Mesenchymal stem cell (in vitro differentiated cells and primary cell): ENCODE measurements around the gene IL11.
A peak's percentile ranks its signal among the peaks of the same experiment; 100 is the strongest.

ENCODE experiments used
- DNase-seq: peaks from one replicate; pipeline ENCODE4 v3.0.0-alpha.2; 2013
- H2AFZ ChIP-seq: one replicate; pipeline ENCODE4 v1.6.1; 2013; ENCODE audit warnings: low read depth, mild to moderate bottlenecking, control low read depth, inconsistent platforms, low read length, moderate library complexity
- H2AK5ac ChIP-seq: 2 replicates; pipeline ENCODE4 v1.6.1; 2013; ENCODE audit warnings: low read length, moderate library complexity, mild to moderate bottlenecking, inconsistent platforms; ENCODE audit not compliant: severe bottlenecking
- H2BK120ac ChIP-seq: one replicate; pipeline ENCODE4 v1.6.1; 2013; ENCODE audit warnings: low read depth, mild to moderate bottlenecking, inconsistent platforms, low read length, moderate library complexity
- H2BK12ac ChIP-seq, 2 experiments: one replicate each; pipeline ENCODE4 v1.6.1; 2013; ENCODE audit warnings: inconsistent platforms in 2 of 2, low read length in 2 of 2, mild to moderate bottlenecking in 2 of 2, moderate library complexity in 2 of 2, control low read depth in 1 of 2
- H2BK15ac ChIP-seq: one replicate; pipeline ENCODE4 v1.6.1; 2013; ENCODE audit warnings: mild to moderate bottlenecking, low read depth, inconsistent platforms; ENCODE audit not compliant: poor library complexity, severe bottlenecking
- H2BK5ac ChIP-seq: 2 replicates; pipeline ENCODE4 v1.6.1; 2013; ENCODE audit warnings: low read depth, mild to moderate bottlenecking, low read length, control low read depth, inconsistent platforms; ENCODE audit not compliant: poor library complexity, severe bottlenecking
- H3K14ac ChIP-seq, 2 experiments: one replicate each; pipeline ENCODE4 v1.6.1; 2013; ENCODE audit warnings: inconsistent platforms in 2 of 2, low read length in 2 of 2, control low read depth in 1 of 2, mild to moderate bottlenecking in 1 of 2, moderate library complexity in 1 of 2
- H3K18ac ChIP-seq, 2 experiments: one replicate each; pipeline ENCODE4 v1.6.1; 2013; ENCODE audit warnings: inconsistent platforms in 2 of 2, low read length in 2 of 2, control low read depth in 1 of 2, low read depth in 1 of 2, mild to moderate bottlenecking in 1 of 2
- H3K23ac ChIP-seq, 2 experiments: one replicate each; pipeline ENCODE4 v1.6.1; 2013; ENCODE audit warnings: inconsistent platforms in 2 of 2, low read length in 2 of 2, mild to moderate bottlenecking in 2 of 2, moderate library complexity in 2 of 2, control low read depth in 1 of 2
- H3K27ac ChIP-seq: 2 replicates; pipeline ENCODE4 v1.5.1; 2013; ENCODE audit warnings: mild to moderate bottlenecking, moderate library complexity, low read length, control low read depth, inconsistent platforms; ENCODE audit not compliant: poor library complexity, severe bottlenecking
- H3K27me3 ChIP-seq, 2 experiments: 2 replicates each; pipeline versions ENCODE4 v1.6.1 to v1.7.0; 2013; ENCODE audit warnings: low read length in 2 of 2, mild to moderate bottlenecking in 2 of 2, moderate library complexity in 2 of 2, control low read depth in 1 of 2, inconsistent platforms in 1 of 2; ENCODE audit not compliant: control insufficient read depth in 1 of 2, insufficient read depth in 1 of 2
- H3K36me3 ChIP-seq, 2 experiments: 2 replicates each; pipeline versions ENCODE4 v1.6.1 to v1.7.0; 2013; ENCODE audit warnings: low read length in 2 of 2, control low read depth in 1 of 2, inconsistent platforms in 1 of 2, low read depth in 1 of 2, mild to moderate bottlenecking in 1 of 2; ENCODE audit not compliant: insufficient read depth in 2 of 2, control insufficient read depth in 1 of 2
- H3K4ac ChIP-seq, 2 experiments: one replicate each; pipeline ENCODE4 v1.6.1; 2013; ENCODE audit warnings: inconsistent platforms in 2 of 2, low read length in 2 of 2, mild to moderate bottlenecking in 2 of 2, moderate library complexity in 2 of 2, control low read depth in 1 of 2, low read depth in 1 of 2
- H3K4me1 ChIP-seq: 2 replicates; pipeline ENCODE4 v1.6.1; 2013; ENCODE audit warnings: low read depth, low read length, control low read depth; ENCODE audit not compliant: control insufficient read depth, insufficient read depth
- H3K4me2 ChIP-seq: 2 replicates; pipeline ENCODE4 v1.6.1; 2013; ENCODE audit warnings: low read length, mild to moderate bottlenecking, inconsistent platforms; ENCODE audit not compliant: poor library complexity, severe bottlenecking
- H3K4me3 ChIP-seq, 2 experiments: 2 replicates each; pipeline versions ENCODE4 v1.5.1 to v1.7.0; 2013; ENCODE audit warnings: low read length in 2 of 2, mild to moderate bottlenecking in 2 of 2, control low read depth in 1 of 2, low read depth in 1 of 2; ENCODE audit not compliant: insufficient read depth in 1 of 2
- H3K79me1 ChIP-seq: replicated peaks from 2 replicates; pipeline ENCODE4 v1.6.1; 2013; ENCODE audit warnings: mild to moderate bottlenecking, control low read depth, low read length, inconsistent platforms; ENCODE audit not compliant: poor library complexity, severe bottlenecking
- H3K9ac ChIP-seq: 2 replicates; pipeline ENCODE4 v1.7.0; 2013; ENCODE audit warnings: mild to moderate bottlenecking, low read length, moderate library complexity
- H3K9me3 ChIP-seq: 2 replicates; pipeline ENCODE4 v1.7.0; 2013; ENCODE audit warnings: mild to moderate bottlenecking, low read length; ENCODE audit not compliant: control insufficient read depth
- H4K8ac ChIP-seq: one replicate; pipeline ENCODE4 v1.6.1; 2013; ENCODE audit warnings: inconsistent platforms, mild to moderate bottlenecking, low read length, moderate library complexity
- H4K91ac ChIP-seq: one replicate; pipeline ENCODE4 v1.6.1; 2013; ENCODE audit warnings: mild to moderate bottlenecking, low read length, inconsistent platforms
- WGBS: methylation state at CpG from one replicate; pipeline ENCODE4 v1.1.7; 2013; ENCODE audit warnings: mixed read lengths; 5-methylcytosine and 5-hydroxymethylcytosine counted together

The IL11 gene

GRCh38 chr19:55325172-55325571 lies 45.1 kb downstream of the IL11 start, which contains the start of gene TMEM150B:
Gene TMEM150B (minus strand): TSS chr19:55325341. CDS start chr19:55321036, 4,305 bp downstream.
- H2BK120ac ChIP-seq = no peak within 1 kb of the TSS
- no peak within 1 kb of the TSS for H3K4me2 ChIP-seq
- H4K8ac ChIP-seq = no peak within 1 kb of the TSS
- WGBS = 94% methylated on average over 11 of the region's 14 CpGs
- peaks cover 8 to 27% of the 10 kb centered on the region in 2 experiments for H3K27me3 ChIP-seq
- H3K9ac ChIP-seq = no peak within 1 kb of the TSS
- no peaks in the 10 kb centered on the region for H3K79me1 ChIP-seq
- peak within 1 kb of the TSS; percentile 92 for H2BK15ac ChIP-seq
- no peaks in the 10 kb centered on the region for H3K9me3 ChIP-seq
- no peak within 1 kb of the TSS for H2AK5ac ChIP-seq
- peak within 1 kb of the TSS in 1 of 2 experiments; percentile 20 for H3K4me3 ChIP-seq
- H3K4ac ChIP-seq = no peak within 1 kb of the TSS
- H3K27ac ChIP-seq = no peak within 1 kb of the TSS
- no peak within 1 kb of the TSS for H2BK5ac ChIP-seq
- no peak within 1 kb of the TSS for H3K18ac ChIP-seq
- H4K91ac ChIP-seq = no peak within 1 kb of the TSS
- H3K23ac ChIP-seq = no peak within 1 kb of the TSS
- no peaks in the 10 kb centered on the region for H3K36me3 ChIP-seq
- no peak for DNase-seq
- H3K4me1 ChIP-seq = peaks cover 4% of the 10 kb centered on the region
- H3K14ac ChIP-seq = no peak within 1 kb of the TSS
- H2BK12ac ChIP-seq = no peak within 1 kb of the TSS
- H2AFZ ChIP-seq = no peak within 1 kb of the TSS

DNA sequence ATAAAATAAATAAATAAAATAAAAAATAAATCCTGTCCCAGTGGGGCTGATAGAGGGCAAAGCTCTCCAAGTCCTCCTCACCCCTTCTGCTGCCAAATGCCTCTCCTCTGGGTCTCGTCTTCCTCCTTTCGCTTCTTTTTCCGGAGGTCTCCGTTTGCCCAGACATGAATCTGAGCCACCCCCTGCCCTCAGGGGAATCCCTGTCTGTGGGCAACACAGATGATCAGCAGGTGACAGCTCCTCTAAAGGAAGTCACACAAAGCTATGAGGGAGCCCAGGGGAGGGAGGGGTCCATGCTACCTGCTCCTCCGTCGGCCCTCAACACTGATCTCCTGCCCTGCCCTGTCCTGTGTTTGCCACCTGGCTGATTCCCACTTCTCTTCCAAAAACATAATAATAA lies 45.6 kb downstream of the IL11 start:
- no peaks in the 10 kb centered on the region for H3K36me3 ChIP-seq
- no peak for DNase-seq
- H4K8ac ChIP-seq = no peak overlapping the region
- H2BK120ac ChIP-seq = no peak overlapping the region
- H3K79me1 ChIP-seq = no peaks in the 10 kb centered on the region
- no peak overlapping the region for H3K4me2 ChIP-seq
- no peaks in the 10 kb centered on the region for H3K9me3 ChIP-seq
- no peak overlapping the region for H2AK5ac ChIP-seq
- H3K27ac ChIP-seq = no peak overlapping the region
- no peak overlapping the region for H2BK15ac ChIP-seq
- H2BK5ac ChIP-seq = no peak overlapping the region
- H2BK12ac ChIP-seq = no peak overlapping the region
- H3K9ac ChIP-seq = no peak overlapping the region
- no peak overlapping the region for H3K4ac ChIP-seq
- H3K23ac ChIP-seq = no peak overlapping the region
- no peak overlapping the region for H3K18ac ChIP-seq
- no peak overlapping the region for H4K91ac ChIP-seq
- no peak overlapping the region for H3K14ac ChIP-seq
- peaks cover 8 to 32% of the 10 kb centered on the region in 2 experiments for H3K27me3 ChIP-seq
- no peak overlapping the region for H2AFZ ChIP-seq
- WGBS = 90% methylated on average over 6 of the region's 6 CpGs
- H3K4me1 ChIP-seq = peaks cover 9% of the 10 kb centered on the region
- peak overlapping the region in 1 of 2 experiments; percentile 20 for H3K4me3 ChIP-seq

DNA sequence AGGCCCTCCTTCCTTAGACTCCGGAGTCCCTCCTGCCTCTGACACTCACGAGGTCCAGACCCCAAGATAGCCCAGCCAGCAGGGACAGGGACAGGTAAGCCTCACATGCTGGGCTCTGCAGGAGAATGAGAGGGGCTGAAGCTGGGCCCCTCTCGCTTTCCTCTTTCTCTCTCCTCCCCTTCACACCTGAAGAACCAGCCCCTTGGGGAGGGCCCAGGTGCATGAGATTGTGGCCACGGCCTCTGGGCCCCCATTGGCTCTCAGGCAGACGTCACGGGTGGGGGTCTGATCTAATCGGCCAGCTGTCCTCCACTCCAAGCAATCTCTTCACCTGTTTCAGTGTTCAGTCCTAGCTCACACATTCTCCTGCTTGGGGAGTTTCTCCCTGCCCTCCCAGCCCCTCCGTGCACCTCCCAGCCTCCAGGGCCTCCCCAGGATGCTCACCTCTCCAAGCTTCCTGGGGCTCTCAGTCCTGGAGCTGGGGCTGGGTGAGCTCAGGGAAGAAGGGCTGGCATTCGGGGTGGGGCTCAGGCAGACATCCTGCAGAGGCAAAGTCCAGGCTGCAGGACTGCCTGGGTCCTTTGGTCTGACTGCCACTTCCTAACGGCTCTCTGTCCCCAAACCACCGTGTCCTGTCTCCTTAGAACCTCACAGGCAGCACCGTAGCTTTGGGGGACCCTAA lies 47.9 kb downstream of the IL11 start:
- no peak overlapping the region for H2AFZ ChIP-seq
- H3K4me1 ChIP-seq = peaks cover 7% of the 10 kb centered on the region
- H2AK5ac ChIP-seq = no peak overlapping the region
- no peak overlapping the region for H2BK120ac ChIP-seq
- no peak overlapping the region for H4K8ac ChIP-seq
- H3K4me3 ChIP-seq = no peak overlapping the region
- WGBS = 80% methylated on average over 11 of the region's 12 CpGs
- H2BK5ac ChIP-seq = no peak overlapping the region
- no peaks in the 10 kb centered on the region for H3K9me3 ChIP-seq
- H3K9ac ChIP-seq = no peak overlapping the region
- DNase-seq = no peak
- H3K23ac ChIP-seq = no peak overlapping the region
- no peak overlapping the region for H2BK12ac ChIP-seq
- no peaks in the 10 kb centered on the region for H3K79me1 ChIP-seq
- H3K36me3 ChIP-seq = no peaks in the 10 kb centered on the region
- H3K4me2 ChIP-seq = no peak overlapping the region
- peaks cover 8 to 33% of the 10 kb centered on the region in 2 experiments for H3K27me3 ChIP-seq
- no peak overlapping the region for H3K18ac ChIP-seq
- H3K4ac ChIP-seq = no peak overlapping the region
- H3K27ac ChIP-seq = no peak overlapping the region
- no peak overlapping the region for H4K91ac ChIP-seq
- H3K14ac ChIP-seq = no peak overlapping the region
- no peak overlapping the region for H2BK15ac ChIP-seq

DNA sequence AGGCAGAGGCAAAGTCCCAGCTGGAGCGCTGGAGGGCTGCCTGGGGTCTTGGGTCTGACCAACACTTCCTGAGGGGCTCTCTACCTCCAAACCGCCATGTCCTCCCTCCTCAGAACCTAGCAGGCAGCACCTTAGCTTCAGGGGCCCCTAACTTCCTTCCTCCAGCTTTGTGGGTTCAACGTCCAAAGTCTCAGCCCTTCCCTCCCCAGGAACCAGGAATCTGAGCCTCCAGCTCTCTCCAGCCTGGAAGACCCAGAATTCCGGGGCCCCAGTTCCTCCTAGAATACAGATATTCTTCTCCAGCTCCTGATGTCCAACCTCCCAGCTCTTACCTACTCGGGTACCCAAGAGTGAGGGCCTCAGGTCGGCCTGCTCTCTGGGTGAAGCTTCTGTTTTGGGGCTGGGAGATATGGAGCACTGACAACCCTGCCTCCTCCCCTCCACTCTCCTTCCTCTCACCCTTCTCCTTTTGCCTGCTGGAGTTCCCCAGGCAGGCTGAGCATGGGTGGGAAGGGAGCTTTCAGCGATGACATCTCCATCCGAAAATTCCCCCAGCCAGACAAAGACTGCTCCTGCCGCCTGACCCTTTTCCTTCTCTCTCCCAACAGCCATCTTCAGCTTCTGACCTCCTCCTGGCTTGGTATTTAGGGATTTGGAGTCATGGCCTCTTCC lies 48.7 kb downstream of the IL11 start:
- H2AFZ ChIP-seq = no peak overlapping the region
- no peaks in the 10 kb centered on the region for H3K36me3 ChIP-seq
- WGBS = 75% methylated on average over 6 of the region's 9 CpGs
- no peak for DNase-seq
- H2AK5ac ChIP-seq = no peak overlapping the region
- no peak overlapping the region for H3K14ac ChIP-seq
- H3K23ac ChIP-seq = no peak overlapping the region
- H2BK120ac ChIP-seq = no peak overlapping the region
- H2BK15ac ChIP-seq = no peak overlapping the region
- no peak overlapping the region for H3K18ac ChIP-seq
- H3K27me3 ChIP-seq = peaks cover 8 to 33% of the 10 kb centered on the region in 2 experiments
- H2BK12ac ChIP-seq = no peak overlapping the region
- H3K4me2 ChIP-seq = no peak overlapping the region
- H3K27ac ChIP-seq = no peak overlapping the region
- no peak overlapping the region for H4K91ac ChIP-seq
- H4K8ac ChIP-seq = no peak overlapping the region
- no peak overlapping the region for H2BK5ac ChIP-seq
- H3K9ac ChIP-seq = no peak overlapping the region
- H3K4me1 ChIP-seq = peaks cover 7% of the 10 kb centered on the region
- H3K4me3 ChIP-seq = no peak overlapping the region
- no peaks in the 10 kb centered on the region for H3K79me1 ChIP-seq
- H3K4ac ChIP-seq = no peak overlapping the region
- no peaks in the 10 kb centered on the region for H3K9me3 ChIP-seq
